HepG2 (cell line): Measurements from ENCODE around the gene ZFAND3. TPM values are rescaled to one million over a fixed set of nuclear protein-coding genes. Genes with fewer than 3 reads are reported as not detected.

Experiments used
- AHR ChIP-seq: IDR thresholded peaks from 2 replicates; pipeline ENCODE4 v1.6.1; 2018; ENCODE audit warnings: missing genetic modification reagents, missing compliant biosample characterization
- BRCA1 ChIP-seq: sonication (generic); formaldehyde crosslinking; IDR thresholded peaks from 2 replicates; pipeline ENCODE4 v1.4.0; 2020; ENCODE audit warnings: missing genetic modification reagents
- CCDC6 ChIP-seq: sonication (generic); formaldehyde crosslinking; IDR thresholded peaks from 2 replicates; pipeline ENCODE4 v1.8.1; 2022; ENCODE audit warnings: mild to moderate bottlenecking, missing genetic modification reagents, moderate library complexity
- CENPX ChIP-seq: sonication (generic); formaldehyde crosslinking; IDR thresholded peaks from 2 replicates; pipeline ENCODE4 v1.9.0; 2021; ENCODE audit warnings: mild to moderate bottlenecking, missing genetic modification reagents, moderate library complexity
- DMAP1 ChIP-seq: IDR thresholded peaks from 2 replicates; pipeline ENCODE4 v1.6.1; 2016
- GZF1 ChIP-seq: sonication (generic); formaldehyde crosslinking; IDR thresholded peaks from 2 replicates; pipeline ENCODE4 v1.5.1; 2020; ENCODE audit warnings: mild to moderate bottlenecking, missing genetic modification reagents
- ISL2 ChIP-seq: sonication (generic); formaldehyde crosslinking; IDR thresholded peaks from 2 replicates; pipeline ENCODE4 v1.5.0; 2020; ENCODE audit warnings: missing genetic modification reagents
- MIER3 ChIP-seq: IDR thresholded peaks from 2 replicates; pipeline ENCODE4 v1.6.1; 2016; ENCODE audit warnings: missing compliant biosample characterization, borderline replicate concordance
- NFATC3 ChIP-seq: sonication (generic); formaldehyde crosslinking; IDR thresholded peaks from 2 replicates; pipeline ENCODE4 v1.5.1; 2020; ENCODE audit warnings: mild to moderate bottlenecking, missing genetic modification reagents
- PAWR ChIP-seq: sonication (generic); formaldehyde crosslinking; IDR thresholded peaks from 2 replicates; pipeline ENCODE4 v1.4.0; 2020; ENCODE audit warnings: missing genetic modification reagents, mild to moderate bottlenecking, borderline replicate concordance
- PHF8 ChIP-seq: sonication (generic); formaldehyde crosslinking; IDR thresholded peaks from 2 replicates; pipeline ENCODE4 v1.5.0; 2020; ENCODE audit warnings: missing genetic modification reagents
- PRDM15 ChIP-seq: sonication (generic); formaldehyde crosslinking; IDR thresholded peaks from 2 replicates; pipeline ENCODE4 v1.4.0; 2020; ENCODE audit warnings: missing genetic modification reagents
- RBM39 ChIP-seq: fragments of 200-400 bp; formaldehyde crosslinking; IDR thresholded peaks from one replicate; pipeline ENCODE4 v1.6.1; 2018; ENCODE audit warnings: antibody characterized with exemption, mild to moderate bottlenecking, low read depth, low read length; ENCODE audit not compliant: poor library complexity, severe bottlenecking
- REL ChIP-seq: sonication (generic); formaldehyde crosslinking; conservative IDR thresholded peaks from 2 replicates; pipeline ENCODE4 v1.8.0; 2022; ENCODE audit warnings: mild to moderate bottlenecking, missing genetic modification reagents, moderate library complexity
- SETDB1 ChIP-seq: sonication (generic); formaldehyde crosslinking; IDR thresholded peaks from 2 replicates; pipeline ENCODE4 v1.5.1; 2020; ENCODE audit warnings: missing genetic modification reagents, mild to moderate bottlenecking, borderline replicate concordance
- SIN3B ChIP-seq: fragments of 150-350 bp; IDR thresholded peaks from 2 replicates; pipeline ENCODE4 v1.6.1; 2014; ENCODE audit warnings: low read length
- SIX4 ChIP-seq: sonication (generic); formaldehyde crosslinking; IDR thresholded peaks from 2 replicates; pipeline ENCODE4 v1.4.0; 2020; ENCODE audit warnings: missing genetic modification reagents
- SMARCE1 ChIP-seq: fragments of 450-650 bp; IDR thresholded peaks from 2 replicates; pipeline ENCODE4 v1.6.1; 2017; ENCODE audit warnings: borderline replicate concordance
- SNAPC2 ChIP-seq: sonication (generic); formaldehyde crosslinking; IDR thresholded peaks from 2 replicates; pipeline ENCODE4 v1.8.1; 2022; ENCODE audit warnings: mild to moderate bottlenecking, missing genetic modification reagents
- TCF7L2 ChIP-seq: IDR thresholded peaks from 2 replicates; pipeline ENCODE4 v1.6.1; 2011; ENCODE audit warnings: mild to moderate bottlenecking, low read depth, low read length, moderate library complexity
- ZFP41 ChIP-seq: sonication (generic); formaldehyde crosslinking; IDR thresholded peaks from 2 replicates; pipeline ENCODE4 v1.4.0; 2020; ENCODE audit warnings: mild to moderate bottlenecking, missing genetic modification reagents, borderline replicate concordance
- ZNF44 ChIP-seq: sonication (generic); formaldehyde crosslinking; IDR thresholded peaks from 2 replicates; pipeline ENCODE4 v1.5.1; 2020; ENCODE audit warnings: mild to moderate bottlenecking, missing genetic modification reagents
- ZNF569 ChIP-seq: sonication (generic); formaldehyde crosslinking; IDR thresholded peaks from 2 replicates; pipeline ENCODE4 v1.5.0; 2020; ENCODE audit warnings: mild to moderate bottlenecking, missing genetic modification reagents, moderate library complexity, borderline replicate concordance
- ZNF577 ChIP-seq: sonication (generic); formaldehyde crosslinking; IDR thresholded peaks from 2 replicates; pipeline ENCODE4 v1.4.0; 2020; ENCODE audit warnings: mild to moderate bottlenecking, low read depth, missing genetic modification reagents, borderline replicate concordance
- ZNF616 ChIP-seq: sonication (generic); formaldehyde crosslinking; IDR thresholded peaks from 2 replicates; pipeline ENCODE4 v1.5.0; 2020; ENCODE audit warnings: low read depth, mild to moderate bottlenecking, missing genetic modification reagents
- ZSCAN9 ChIP-seq: IDR thresholded peaks from 2 replicates; pipeline ENCODE4 v1.6.1; 2016; ENCODE audit warnings: borderline replicate concordance
- polyA plus RNA-seq, 8 experiments: library from polyadenylated mRNA; depleted of rRNA in 3 of 8; stranded (reverse) in 7 of 8; unstranded in 1 of 8; fragments of >200 nt; fragmentation: Illumina TruSeq in 4 of 8; extraction: Trizol in 4 of 8; gene quantifications; 2 replicates each; pipeline versions ENCODE4 v1.2.1 to v1.2.3, GENCODE V29; 2011 to 2016; ENCODE audit warnings: low read depth in 4 of 8, missing spikeins in 1 of 8, mixed read lengths in 1 of 8; ENCODE audit not compliant: insufficient read depth in 1 of 8
- total RNA-seq, 5 experiments: library from RNA; depleted of rRNA; stranded (reverse); fragments of >200 nt; fragmentation: Illumina TruSeq; extraction: Trizol; gene quantifications; 2 replicates each; pipeline ENCODE4 v1.2.3, GENCODE V29; 2016; ENCODE audit warnings: low read depth in 1 of 5
- TF ChIP-seq, protein P1 (sequence below): sonication (generic); formaldehyde crosslinking; IDR thresholded peaks from 2 replicates; pipeline ENCODE4 v1.8.0; 2023; ENCODE audit warnings: mild to moderate bottlenecking, missing genetic modification reagents

ZFAND3 gene
- total and polyA plus RNA-seq, 2 of the 13 experiments (the other 11 are each of a cell fraction or from before 2014, with no cell fraction given), result 16.4 to 17.1 TPM

DNA sequence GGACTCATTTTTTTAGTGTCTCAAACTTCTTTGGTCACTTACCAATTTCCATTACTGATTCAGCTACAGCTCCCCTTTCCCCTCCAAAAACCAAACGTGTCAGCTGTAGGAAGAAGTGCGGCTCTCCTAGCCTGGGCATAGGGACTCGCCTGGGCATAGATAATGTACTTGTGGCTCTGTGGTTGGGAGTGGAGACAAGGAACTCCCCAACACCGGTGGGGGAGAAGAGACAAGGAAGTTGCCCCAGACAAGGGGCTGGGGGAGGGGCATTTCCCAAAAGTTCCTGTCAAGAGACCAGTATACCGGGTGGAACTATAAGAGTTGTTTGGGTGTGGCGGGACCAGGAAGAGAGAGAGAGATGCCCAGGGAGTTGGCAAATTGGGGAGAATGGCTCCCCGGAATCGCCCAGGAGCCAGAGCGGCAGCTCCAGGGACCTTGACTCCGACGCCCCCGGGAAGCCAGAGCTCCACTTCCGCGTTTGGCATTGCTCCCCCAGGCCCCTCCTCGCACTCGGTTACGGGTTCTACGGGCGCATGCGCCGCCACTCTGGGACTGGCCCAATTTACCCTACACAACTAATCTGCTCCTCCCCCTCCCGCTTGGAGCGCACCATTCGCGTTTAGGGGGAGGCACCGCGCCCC lies 871 bp upstream of the ZFAND3 start (continued):
- peak; percentile 84 for TF ChIP-seq PRDM15 (CRISPR knock-in tag)
- TF ChIP-seq TCF7L2, result no peak
- peak; percentile 52; the same call in 1 of the 2 replicates for TF ChIP-seq MIER3 (CRISPR knock-in tag)
- no peak for TF ChIP-seq ZNF44 (CRISPR knock-in tag)
- TF ChIP-seq SIX4 (CRISPR knock-in tag), result no peak
- TF ChIP-seq AHR, result no peak
- 0 out of 2 replicates have a peak, but pooled peaks have one; percentile 72 for TF ChIP-seq ZNF569 (CRISPR knock-in tag)
- TF ChIP-seq CCDC6 (CRISPR knock-in tag), result peak; percentile 62; the same call in 1 of the 2 replicates
- TF ChIP-seq ZNF577 (CRISPR knock-in tag), result no peak
- TF ChIP-seq DMAP1 (CRISPR knock-in tag), result no peak
- TF ChIP-seq CENPX (CRISPR knock-in tag), result no peak
- no peak for TF ChIP-seq GZF1 (CRISPR knock-in tag)
- TF ChIP-seq ZSCAN9, result 0 out of 2 replicates have a peak, but pooled peaks have one; percentile 34
- 0 out of 2 replicates have a peak, but pooled peaks have one; percentile 14 for TF ChIP-seq ZFP41 (CRISPR knock-in tag)
- no peak for TF ChIP-seq SIN3B
- TF ChIP-seq NFATC3 (CRISPR knock-in tag), result no peak
- TF ChIP-seq SNAPC2 (CRISPR knock-in tag), result no peak
- TF ChIP-seq BRCA1 (CRISPR knock-in tag), result no peak; the same call in 1 of the 2 replicates
- TF ChIP-seq RBM39, result peak; percentile 95
- no peak for TF ChIP-seq SMARCE1
- 0 out of 2 replicates have a peak, but pooled peaks have one; percentile 67 for TF ChIP-seq ZNF616 (CRISPR knock-in tag)
- TF ChIP-seq, protein P1, sequence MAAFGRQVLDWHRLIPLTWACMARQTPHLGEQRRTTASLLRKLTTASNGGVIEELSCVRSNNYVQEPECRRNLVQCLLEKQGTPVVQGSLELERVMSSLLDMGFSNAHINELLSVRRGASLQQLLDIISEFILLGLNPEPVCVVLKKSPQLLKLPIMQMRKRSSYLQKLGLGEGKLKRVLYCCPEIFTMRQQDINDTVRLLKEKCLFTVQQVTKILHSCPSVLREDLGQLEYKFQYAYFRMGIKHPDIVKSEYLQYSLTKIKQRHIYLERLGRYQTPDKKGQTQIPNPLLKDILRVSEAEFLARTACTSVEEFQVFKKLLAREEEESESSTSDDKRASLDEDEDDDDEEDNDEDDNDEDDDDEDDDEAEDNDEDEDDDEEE (CRISPR knock-in tag), result no peak
- no peak for TF ChIP-seq PAWR (CRISPR knock-in tag)
- TF ChIP-seq SETDB1 (CRISPR knock-in tag), result no peak
- TF ChIP-seq ISL2, result peak; percentile 7; the same call in 1 of the 2 replicates
- peak; percentile 69 for TF ChIP-seq PHF8
- no peak for TF ChIP-seq REL (CRISPR knock-in tag)
